ENCODE data around the gene FOXP1. TPM values are rescaled to one million over a fixed set of nuclear protein-coding genes. Genes with fewer than 3 reads are reported as not detected.

Gene FOXP1
- total RNA-seq, 1 experiment from 2014 or later = 75.3 TPM

DNA sequence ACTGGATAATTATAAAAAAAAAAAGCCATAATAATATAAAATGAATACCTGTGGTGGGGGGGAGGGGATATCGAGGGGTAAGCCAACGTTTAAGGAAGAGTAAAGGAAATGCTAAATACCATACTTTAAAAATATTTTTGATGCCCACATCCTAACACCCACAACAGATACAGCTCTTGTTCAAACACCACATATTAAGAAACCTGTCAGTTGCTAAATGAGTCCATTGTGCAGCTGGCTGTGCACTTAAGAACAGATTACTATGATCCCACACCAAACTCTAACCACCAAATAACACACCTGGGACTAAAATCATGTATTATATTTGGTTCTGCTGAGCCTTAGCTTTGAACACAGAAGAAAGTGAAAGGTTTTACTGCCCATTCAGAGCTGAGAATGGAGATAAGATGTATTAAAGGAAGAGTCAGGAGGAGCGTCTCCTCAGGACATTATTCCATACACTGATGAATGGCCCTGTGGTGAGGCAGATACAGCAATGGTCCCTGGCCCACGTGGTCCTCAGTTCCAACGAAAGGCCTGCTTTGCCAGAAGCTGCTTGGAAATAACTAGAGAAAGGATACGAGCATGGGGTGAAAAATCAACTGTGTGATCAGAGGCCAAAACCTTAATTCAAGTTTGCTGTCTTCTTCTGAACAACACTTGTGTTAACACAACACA is 515.4 kb downstream of the FOXP1 start:
- H3K14ac ChIP-seq (ENCODE audit: insufficient read depth, low read length) = no peak overlapping the region
- H3K27ac ChIP-seq (ENCODE audit: insufficient read length, low read depth, low read length) = no peak overlapping the region
- H3K23ac ChIP-seq (ENCODE audit: insufficient read length, low read depth, low read length) = no peak overlapping the region
- H2BK20ac ChIP-seq (ENCODE audit: low read depth, low read length, poor library complexity, severe bottlenecking) = no peak overlapping the region
- no peak overlapping the region for H3K56ac ChIP-seq (ENCODE audit: insufficient read length, low read depth, low read length)
- H2BK15ac ChIP-seq (ENCODE audit: low read depth, low read length) = no peak overlapping the region
- H3K9ac ChIP-seq (ENCODE audit: extremely low read depth, insufficient read length, low read length) = no peak overlapping the region
- no peaks in the 10 kb centered on the region for H3K9me3 Mint-ChIP-seq
- H2BK12ac ChIP-seq (ENCODE audit: insufficient read length, low read depth, low read length) = no peak overlapping the region
- no peak overlapping the region for H3K4me3 Mint-ChIP-seq
- peaks cover 6% of the 10 kb centered on the region; the same call in 1 of the 2 replicates for H3K4me1 ChIP-seq (ENCODE audit: insufficient read depth, low read length)
- H3K27me3 Mint-ChIP-seq (ENCODE audit: low read depth) = peaks cover 13% of the 10 kb centered on the region
- H3K27ac Mint-ChIP-seq = no peak overlapping the region
- H3K18ac ChIP-seq (ENCODE audit: insufficient read length, low read depth, low read length) = no peak overlapping the region
- H4K8ac ChIP-seq (replicated peaks; ENCODE audit: insufficient read length, low read depth, low read length) = no peak overlapping the region
- H3K9me3 ChIP-seq (ENCODE audit: control insufficient read depth, low read depth, low read length) = no peaks in the 10 kb centered on the region
- no peaks in the 10 kb centered on the region for H3K36me3 Mint-ChIP-seq (ENCODE audit: insufficient read depth in 1 of 3, low read depth in 3 of 3)
- no peak for DNase-seq
- H4K5ac ChIP-seq (ENCODE audit: insufficient read length, low read depth, low read length) = no peak overlapping the region
- no CpG with 5 or more reads among the region's 6 CpGs for WGBS (ENCODE audit: extremely low coverage, insufficient read length, low lambda C conversion rate)
- peaks cover 49 to 51% of the 10 kb centered on the region in 2 experiments for H3K4me1 Mint-ChIP-seq
- H3T11ph ChIP-seq (ENCODE audit: low read length) = no peak overlapping the region
- H2AFZ ChIP-seq (ENCODE audit: low read length) = no peak overlapping the region
- TF ChIP-seq, protein P1, sequence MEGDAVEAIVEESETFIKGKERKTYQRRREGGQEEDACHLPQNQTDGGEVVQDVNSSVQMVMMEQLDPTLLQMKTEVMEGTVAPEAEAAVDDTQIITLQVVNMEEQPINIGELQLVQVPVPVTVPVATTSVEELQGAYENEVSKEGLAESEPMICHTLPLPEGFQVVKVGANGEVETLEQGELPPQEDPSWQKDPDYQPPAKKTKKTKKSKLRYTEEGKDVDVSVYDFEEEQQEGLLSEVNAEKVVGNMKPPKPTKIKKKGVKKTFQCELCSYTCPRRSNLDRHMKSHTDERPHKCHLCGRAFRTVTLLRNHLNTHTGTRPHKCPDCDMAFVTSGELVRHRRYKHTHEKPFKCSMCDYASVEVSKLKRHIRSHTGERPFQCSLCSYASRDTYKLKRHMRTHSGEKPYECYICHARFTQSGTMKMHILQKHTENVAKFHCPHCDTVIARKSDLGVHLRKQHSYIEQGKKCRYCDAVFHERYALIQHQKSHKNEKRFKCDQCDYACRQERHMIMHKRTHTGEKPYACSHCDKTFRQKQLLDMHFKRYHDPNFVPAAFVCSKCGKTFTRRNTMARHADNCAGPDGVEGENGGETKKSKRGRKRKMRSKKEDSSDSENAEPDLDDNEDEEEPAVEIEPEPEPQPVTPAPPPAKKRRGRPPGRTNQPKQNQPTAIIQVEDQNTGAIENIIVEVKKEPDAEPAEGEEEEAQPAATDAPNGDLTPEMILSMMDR (conservative IDR thresholded peaks at IDR 0.05) = no peak
- no peaks in the 10 kb centered on the region for H4K20me1 ChIP-seq (ENCODE audit: control insufficient read depth, insufficient read depth, insufficient read length)
- no peaks in the 10 kb centered on the region for H3K79me1 ChIP-seq (ENCODE audit: insufficient read depth, low read depth, low read length, poor library complexity, severe bottlenecking)
- no peak overlapping the region for H2AK5ac ChIP-seq (ENCODE audit: insufficient read length, low read length)
- peaks cover 17% of the 10 kb centered on the region for H3K23me2 ChIP-seq (ENCODE audit: insufficient read length, low read depth, low read length, poor library complexity, severe bottlenecking)
- H2BK5ac ChIP-seq (ENCODE audit: insufficient read length, low read length) = no peak overlapping the region
- no peak overlapping the region for H3K4ac ChIP-seq (ENCODE audit: low read depth, low read length)
- no peak overlapping the region for H3K4me2 ChIP-seq (ENCODE audit: insufficient read depth, insufficient read length, low read length)
- no peaks in the 10 kb centered on the region; the same call in 1 of the 2 replicates for H3K79me2 ChIP-seq (ENCODE audit: insufficient read depth, low read length)
- no peak overlapping the region for H4K91ac ChIP-seq (ENCODE audit: insufficient read length, low read depth, low read length)
- H2BK120ac ChIP-seq (ENCODE audit: low read depth, low read length, poor library complexity, severe bottlenecking) = no peak overlapping the region
- no peaks in the 10 kb centered on the region for H3K27me3 ChIP-seq (ENCODE audit: insufficient read depth, low read length)

Data from H9 (cell line).